GM12801 (cell line): ENCODE results near the gene RPL37A.

Experiments
- CTCF ChIP-seq: IDR thresholded peaks from one replicate; pipeline ENCODE4 v1.5.1; 2011; ENCODE audit warnings: control low read depth; ENCODE audit not compliant: insufficient read length; ENCODE audit errors: extremely low read depth

RPL37A gene

GRCh38 chr2:216535454-216535995 is 36.9 kb downstream of the RPL37A start:
- TF ChIP-seq CTCF = no peak

GRCh38 chr2:216536734-216537210 is 38.1 kb downstream of the RPL37A start:
- no peak for TF ChIP-seq CTCF

GRCh38 chr2:216537366-216537765 is 38.7 kb downstream of the RPL37A start:
- TF ChIP-seq CTCF = no peak

GRCh38 chr2:216538538-216538937 is 39.9 kb downstream of the RPL37A start:
- no peak for TF ChIP-seq CTCF

GRCh38 chr2:216539120-216539519 is 40.5 kb downstream of the RPL37A start:
- TF ChIP-seq CTCF = no peak

- TF ChIP-seq CTCF = no peak
Measured at GRCh38 chr2:216539791-216540241, 41.2 kb downstream of the RPL37A start.

- TF ChIP-seq CTCF = no peak
Measured at GRCh38 chr2:216540920-216541319, 42.3 kb downstream of the RPL37A start.

- TF ChIP-seq CTCF = no peak
Measured at GRCh38 chr2:216541505-216541904, 42.9 kb downstream of the RPL37A start.
